Endothelial cell of umbilical vein (primary cell): ENCODE data around the gene PLOD1. TPM values are rescaled to one million over a fixed set of nuclear protein-coding genes. Genes with fewer than 3 reads are reported as not detected.

ENCODE experiments used
- BruUV-seq: library from RNA; stranded (reverse); fragments of 400-500 nt; replicated peaks from 2 replicates; lab custom pipeline; 2021; lab: Mats Ljungman, UMichigan
- CTCF ChIA-PET: fragments of 300-600, 350-600 bp; sonication (Branson Sonifier 250); formaldehyde crosslinking; loops from one replicate; lab custom pipeline; 2021; ENCODE audit warnings: antibody characterized with exemption, inconsistent platforms; lab: Charles Lee
- POLR2A ChIA-PET: fragments of 300-600, 350-600 bp; sonication (Branson Sonifier 250); formaldehyde crosslinking; loops from one replicate; lab custom pipeline; 2021; ENCODE audit warnings: antibody characterized with exemption, inconsistent platforms; lab: Charles Lee
- DNase-seq: peaks from one replicate; pipeline ENCODE4 v3.0.0-alpha.2; 2011; ENCODE audit warnings: low read depth, low spot score
- FAIRE-seq: peaks from 2 replicates; lab custom pipeline; 2011; peaks lifted over from hg19 to GRCh38; lab: Jason Lieb, UNC
- H2AFZ ChIP-seq: 2 replicates; pipeline ENCODE4 v1.6.0; 2012; ENCODE audit warnings: low read depth, low read length, control low read depth, inconsistent platforms
- H3K27ac ChIP-seq: 2 replicates; pipeline ENCODE4 v1.5.1; 2011; ENCODE audit warnings: low read depth, mild to moderate bottlenecking, control low read depth, low read length, moderate library complexity; ENCODE audit not compliant: insufficient read depth
- H3K27me3 ChIP-seq, 2 experiments: 2 replicates each; pipeline versions ENCODE4 v1.6.0 to v1.6.1; 2011; ENCODE audit warnings: low read length in 2 of 2, mixed read lengths in 1 of 2; ENCODE audit not compliant: control insufficient read depth in 2 of 2, insufficient read depth in 2 of 2
- H3K36me3 ChIP-seq, 2 experiments: 2 replicates in 1 of 2; 3 replicates in 1 of 2; pipeline ENCODE4 v1.5.1; 2011; ENCODE audit warnings: low read length in 2 of 2, mild to moderate bottlenecking in 1 of 2, moderate library complexity in 1 of 2; ENCODE audit not compliant: control insufficient read depth in 2 of 2, insufficient read depth in 2 of 2; ENCODE audit errors: extremely low read depth in 1 of 2
- H3K4me1 ChIP-seq: 3 replicates; pipeline ENCODE4 v1.5.1; 2011; ENCODE audit warnings: mild to moderate bottlenecking, low read length; ENCODE audit not compliant: control insufficient read depth, insufficient read depth; ENCODE audit errors: extremely low read depth
- H3K4me2 ChIP-seq: 2 replicates; pipeline ENCODE4 v1.6.1; 2011; ENCODE audit warnings: low read length, control low read depth, mixed read lengths; ENCODE audit not compliant: insufficient read depth
- H3K4me3 ChIP-seq, 3 experiments: fragments of 200-600 bp in 1 of 3; sonication (generic), shearing (Covaris generic) in 1 of 3; replicated peaks in 1 of 3; 2 replicates each; pipeline ENCODE4 v1.5.1; 2011 to 2016; ENCODE audit warnings: control low read depth in 3 of 3, low read length in 3 of 3, mild to moderate bottlenecking in 2 of 3, inconsistent platforms in 1 of 3, low read depth in 1 of 3, moderate library complexity in 1 of 3; ENCODE audit not compliant: insufficient read depth in 1 of 3
- H3K79me2 ChIP-seq: 2 replicates; pipeline ENCODE4 v1.6.0; 2012; ENCODE audit warnings: low read length, inconsistent platforms; ENCODE audit not compliant: control insufficient read depth, insufficient read depth
- H3K9ac ChIP-seq: replicated peaks from 2 replicates; pipeline ENCODE3; 2011; ENCODE audit warnings: low read length, control low read depth; ENCODE audit not compliant: insufficient read depth; ENCODE audit errors: extremely low read depth
- H3K9me1 ChIP-seq: replicated peaks from 3 replicates; pipeline ENCODE4 v1.6.0; 2011; ENCODE audit warnings: mild to moderate bottlenecking, low read length; ENCODE audit not compliant: control insufficient read depth, insufficient read depth; ENCODE audit errors: extremely low read depth
- H3K9me3 ChIP-seq: replicated peaks from 2 replicates; pipeline ENCODE4 v1.5.1; 2012; ENCODE audit warnings: low read length, inconsistent platforms; ENCODE audit not compliant: control insufficient read depth, insufficient read depth
- H4K20me1 ChIP-seq: replicated peaks from 2 replicates; pipeline ENCODE3; 2011; ENCODE audit warnings: mild to moderate bottlenecking, low read length; ENCODE audit not compliant: control insufficient read depth, insufficient read depth; ENCODE audit errors: extremely low read depth
- EZH2 ChIP-seq: IDR thresholded peaks from 2 replicates; pipeline ENCODE4 v1.6.1; 2012; ENCODE audit warnings: borderline replicate concordance, low read depth, mild to moderate bottlenecking, moderate library complexity, low read length, inconsistent platforms; ENCODE audit not compliant: severe bottlenecking
- FOS ChIP-seq: IDR thresholded peaks from 2 replicates; pipeline ENCODE4 v1.6.1; 2011; ENCODE audit warnings: mild to moderate bottlenecking, low read length, moderate library complexity, borderline replicate concordance; ENCODE audit not compliant: insufficient read depth
- GATA2 ChIP-seq: IDR thresholded peaks from 2 replicates; pipeline ENCODE4 v1.7.0; 2011; ENCODE audit warnings: low read depth, mild to moderate bottlenecking, moderate library complexity, mixed read lengths, low read length; ENCODE audit not compliant: insufficient read length, insufficient read depth
- JUN ChIP-seq: IDR thresholded peaks from 2 replicates; pipeline ENCODE4 v1.6.1; 2011; ENCODE audit warnings: borderline replicate concordance, low read depth; ENCODE audit not compliant: insufficient read length, insufficient read depth
- MAX ChIP-seq: IDR thresholded peaks from 2 replicates; pipeline ENCODE4 v1.6.1; 2011; ENCODE audit not compliant: insufficient read depth, insufficient read length
- MYC ChIP-seq: IDR thresholded peaks from one replicate; pipeline ENCODE4 v1.6.1; 2011; ENCODE audit warnings: mild to moderate bottlenecking, low read depth, low read length
- POLR2A ChIP-seq: IDR thresholded peaks from 2 replicates; pipeline ENCODE4 v1.6.1; 2012; ENCODE audit warnings: low read depth, mild to moderate bottlenecking, control low read depth, low read length
- POLR2AphosphoS5 ChIP-seq: IDR thresholded peaks from 2 replicates; pipeline ENCODE4 v1.6.1; 2012; ENCODE audit warnings: low read depth, mild to moderate bottlenecking, control low read depth, low read length, moderate library complexity; ENCODE audit not compliant: insufficient read depth
- dilution Hi-C: fragments of 300-500 bp; cut with MboI; formaldehyde crosslinking; loops from one replicate; pipeline ENCODE4 v1.15.0; 2019; ENCODE audit warnings: low sequenced_read_pairs; ENCODE audit not compliant: extremely low pct_ligation_motif_present
- intact Hi-C: fragments of 100-400 bp; cut with micrococcal nuclease; formaldehyde crosslinking; loops from one replicate; pipeline ENCODE4 v1.10.0; 2022
- polyA plus RNA-seq, 4 experiments: library from polyadenylated mRNA; depleted of rRNA in 3 of 4; stranded (reverse) in 3 of 4; unstranded in 1 of 4; fragments of >200 nt; gene quantifications; 2 replicates each; pipeline versions ENCODE4 v1.2.1 to v1.2.3, GENCODE V29; 2011 to 2012; ENCODE audit warnings: missing spikeins in 1 of 4
- total RNA-seq: library from RNA; stranded (reverse); gene quantifications from 2 replicates; pipeline ENCODE4 v1.2.3, GENCODE V29; 2021
- TF ChIP-seq, protein P1 (sequence below), 2 donors: IDR thresholded peaks; 1 replicate in 1 of 2; 2 replicates in 1 of 2; pipeline ENCODE4 v1.5.1; 2011; ENCODE audit warnings: low read length in 2 of 2, mild to moderate bottlenecking in 2 of 2, moderate library complexity in 2 of 2, control low read depth in 1 of 2, inconsistent platforms in 1 of 2, low read depth in 1 of 2; ENCODE audit not compliant: insufficient read depth in 1 of 2; ENCODE audit errors: extremely low read depth in 1 of 2

PLOD1 gene
- total and polyA plus RNA-seq, 2 donors (not counting 3 experiments of a cell fraction or from before 2014, with no cell fraction given), result 260 to 412 TPM

- POLR2A ChIA-PET, result interaction anchor here (0.9 kb wide), 1 partner anchor 16 kb away, joined by 4 read pairs; no protein-coding TSS in a partner anchor
- Histone ChIP-seq H3K4me1 (no peaks in the 10 kb centered on the region), H3K27me3 (peaks cover 0 to 2% of the 10 kb centered on the region in 2 experiments), H3K4me3 (no peak overlapping the region), H4K20me1 (no peaks in the 10 kb centered on the region), H2AFZ (no peak overlapping the region), H3K79me2 (no peaks in the 10 kb centered on the region), H3K9me3 (no peaks in the 10 kb centered on the region), H3K9ac (no peak overlapping the region), H3K4me2 (no peak overlapping the region), H3K27ac (no peak overlapping the region), H3K36me3 (no peaks in the 10 kb centered on the region), H3K9me1 (no peaks in the 10 kb centered on the region)
- intact Hi-C loops, result no loop called here
- FAIRE-seq, result no peak
- BruUV-seq, result no TSS peak
- dilution Hi-C loops, result no loop called here
- TF ChIP-seq JUN, result no peak
- TF ChIP-seq POLR2A, result no peak
- no peak for TF ChIP-seq MYC
- no peak for TF ChIP-seq MAX
- TF ChIP-seq EZH2, result no peak
- TF ChIP-seq GATA2, result no peak
- TF ChIP-seq POLR2AphosphoS5, result no peak
- no peak for TF ChIP-seq FOS
- TF ChIP-seq, protein P1, sequence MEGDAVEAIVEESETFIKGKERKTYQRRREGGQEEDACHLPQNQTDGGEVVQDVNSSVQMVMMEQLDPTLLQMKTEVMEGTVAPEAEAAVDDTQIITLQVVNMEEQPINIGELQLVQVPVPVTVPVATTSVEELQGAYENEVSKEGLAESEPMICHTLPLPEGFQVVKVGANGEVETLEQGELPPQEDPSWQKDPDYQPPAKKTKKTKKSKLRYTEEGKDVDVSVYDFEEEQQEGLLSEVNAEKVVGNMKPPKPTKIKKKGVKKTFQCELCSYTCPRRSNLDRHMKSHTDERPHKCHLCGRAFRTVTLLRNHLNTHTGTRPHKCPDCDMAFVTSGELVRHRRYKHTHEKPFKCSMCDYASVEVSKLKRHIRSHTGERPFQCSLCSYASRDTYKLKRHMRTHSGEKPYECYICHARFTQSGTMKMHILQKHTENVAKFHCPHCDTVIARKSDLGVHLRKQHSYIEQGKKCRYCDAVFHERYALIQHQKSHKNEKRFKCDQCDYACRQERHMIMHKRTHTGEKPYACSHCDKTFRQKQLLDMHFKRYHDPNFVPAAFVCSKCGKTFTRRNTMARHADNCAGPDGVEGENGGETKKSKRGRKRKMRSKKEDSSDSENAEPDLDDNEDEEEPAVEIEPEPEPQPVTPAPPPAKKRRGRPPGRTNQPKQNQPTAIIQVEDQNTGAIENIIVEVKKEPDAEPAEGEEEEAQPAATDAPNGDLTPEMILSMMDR (IDR thresholded peaks at IDR 0.05; ENCODE audit: extremely low read depth in 1 of 2, insufficient read depth in 1 of 2, low read depth in 1 of 2, low read length in 2 of 2), result no peak
- no peak for DNase-seq
- CTCF ChIA-PET, result interaction anchor here (1.1 to 3.9 kb wide), 6 partner anchors 9 to 53 kb away, joined by 3 to 42 read pairs (median 4); no protein-coding TSS in a partner anchor
Observed at GRCh38 chr1:11891433-11892186, 42.9 kb upstream of the PLOD1 start.
